PC-9 (cell line): ENCODE measurements around the gene CELF4.

Experiments
- EZH2 ChIP-seq: fragments of 200-600 bp; sonication (generic); IDR thresholded peaks from 2 replicates; pipeline ENCODE4 v1.8.0; 2017; ENCODE audit warnings: antibody characterized with exemption, low read depth
- TF ChIP-seq, protein P1 (sequence below): fragments of 200-600 bp; sonication (generic); conservative IDR thresholded peaks from 2 replicates; pipeline ENCODE4 v1.6.1; 2017; ENCODE audit warnings: mixed run types, antibody characterized with exemption, mild to moderate bottlenecking, moderate library complexity

- TF ChIP-seq, protein P1, sequence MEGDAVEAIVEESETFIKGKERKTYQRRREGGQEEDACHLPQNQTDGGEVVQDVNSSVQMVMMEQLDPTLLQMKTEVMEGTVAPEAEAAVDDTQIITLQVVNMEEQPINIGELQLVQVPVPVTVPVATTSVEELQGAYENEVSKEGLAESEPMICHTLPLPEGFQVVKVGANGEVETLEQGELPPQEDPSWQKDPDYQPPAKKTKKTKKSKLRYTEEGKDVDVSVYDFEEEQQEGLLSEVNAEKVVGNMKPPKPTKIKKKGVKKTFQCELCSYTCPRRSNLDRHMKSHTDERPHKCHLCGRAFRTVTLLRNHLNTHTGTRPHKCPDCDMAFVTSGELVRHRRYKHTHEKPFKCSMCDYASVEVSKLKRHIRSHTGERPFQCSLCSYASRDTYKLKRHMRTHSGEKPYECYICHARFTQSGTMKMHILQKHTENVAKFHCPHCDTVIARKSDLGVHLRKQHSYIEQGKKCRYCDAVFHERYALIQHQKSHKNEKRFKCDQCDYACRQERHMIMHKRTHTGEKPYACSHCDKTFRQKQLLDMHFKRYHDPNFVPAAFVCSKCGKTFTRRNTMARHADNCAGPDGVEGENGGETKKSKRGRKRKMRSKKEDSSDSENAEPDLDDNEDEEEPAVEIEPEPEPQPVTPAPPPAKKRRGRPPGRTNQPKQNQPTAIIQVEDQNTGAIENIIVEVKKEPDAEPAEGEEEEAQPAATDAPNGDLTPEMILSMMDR = no peak
- TF ChIP-seq EZH2 = no peak
Observed at GRCh38 chr18:37389041-37389440, 176.6 kb downstream of the CELF4 start.
